ENCODE data around the gene NYNRIN. TPM values are rescaled to one million over a fixed set of nuclear protein-coding genes. Genes with fewer than 3 reads are reported as not detected.

NYNRIN gene
- total and polyA plus RNA-seq, 2 donors (not counting 3 experiments of a cell fraction or from before 2014, with no cell fraction given) = 37.2 to 42.8 TPM

DNA sequence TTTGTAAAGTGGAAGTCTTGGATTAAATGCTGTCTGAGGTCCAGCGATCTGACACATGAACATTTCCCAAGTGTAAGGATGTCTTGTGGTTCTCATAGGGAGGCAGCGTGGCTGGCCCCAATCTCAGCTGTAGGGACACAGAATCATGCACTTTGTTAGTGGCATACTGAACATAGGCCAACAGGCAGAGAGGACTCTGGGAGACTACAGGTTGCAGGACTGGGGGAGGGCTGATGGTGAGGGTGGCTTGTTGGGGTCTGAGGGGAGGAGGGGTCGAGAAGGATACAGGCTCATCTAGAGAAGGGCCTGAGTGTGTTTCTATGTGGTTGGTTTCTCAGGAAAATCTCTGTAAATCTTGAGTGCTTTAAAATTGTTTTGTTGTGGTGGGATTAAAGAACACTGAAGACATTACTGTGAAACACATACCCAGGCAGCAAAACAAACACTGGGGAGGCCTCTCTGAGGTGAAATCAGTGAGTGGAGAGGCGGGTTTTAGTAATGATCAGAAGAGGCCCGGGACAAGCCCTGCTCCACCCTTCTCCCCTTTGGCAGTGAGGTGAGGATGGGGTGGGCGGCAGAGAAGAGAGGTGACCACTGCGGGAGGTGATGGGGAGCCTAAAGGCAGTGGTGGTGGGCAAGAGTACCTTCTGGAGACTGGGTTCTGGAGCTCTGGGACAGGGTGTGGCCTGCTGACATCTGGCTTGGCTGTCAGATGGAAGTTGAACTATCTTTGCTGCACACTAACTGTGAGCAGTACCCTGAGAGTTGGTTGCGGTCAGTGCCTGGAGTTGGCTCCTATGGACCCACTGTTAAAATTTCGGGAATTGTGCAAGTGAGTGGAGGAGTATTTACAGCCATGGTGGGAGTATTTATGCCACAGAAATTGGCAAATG, 3.3 kb downstream of the NYNRIN start:
- Histone ChIP-seq H3K27ac (ENCODE audit: insufficient read depth, low read depth, low read length) (no peak overlapping the region), H3K36me3 (ENCODE audit: control insufficient read depth in 2 of 2, extremely low read depth in 1 of 2, insufficient read depth in 2 of 2, low read length in 2 of 2) (peaks cover 0 to 4% of the 10 kb centered on the region in 2 experiments), H4K20me1 (replicated peaks; ENCODE audit: control insufficient read depth, extremely low read depth, insufficient read depth, low read length) (no peaks in the 10 kb centered on the region), H3K9me3 (replicated peaks; ENCODE audit: control insufficient read depth, insufficient read depth, low read length) (no peaks in the 10 kb centered on the region), H2AFZ (ENCODE audit: low read depth, low read length) (no peak overlapping the region), H3K9ac (replicated peaks; ENCODE audit: extremely low read depth, insufficient read depth, low read length) (no peak overlapping the region), H3K4me1 (ENCODE audit: control insufficient read depth, extremely low read depth, insufficient read depth, low read length) (peaks cover 32% of the 10 kb centered on the region), H3K9me1 (replicated peaks; ENCODE audit: control insufficient read depth, extremely low read depth, insufficient read depth, low read length) (no peaks in the 10 kb centered on the region), H3K79me2 (ENCODE audit: control insufficient read depth, insufficient read depth, low read length) (peaks cover 2% of the 10 kb centered on the region), H3K4me3 (replicated peaks in 1 of 3; ENCODE audit: insufficient read depth in 1 of 3, low read depth in 1 of 3, low read length in 3 of 3) (no peak overlapping the region), H3K4me2 (ENCODE audit: insufficient read depth, low read length) (no peak overlapping the region), H3K27me3 (ENCODE audit: control insufficient read depth in 2 of 2, insufficient read depth in 2 of 2, low read length in 2 of 2) (no peaks in the 10 kb centered on the region)
- intact Hi-C loops (cut with micrococcal nuclease) = no loop called here
- CTCF ChIA-PET = interaction anchor here (3.3 to 4.7 kb wide), 4 partner anchors 29 to 68 kb away, joined by 13 to 34 read pairs (median 21); no protein-coding TSS in a partner anchor
- DNase-seq (ENCODE audit: low read depth, low spot score) (no peak), FAIRE-seq (no peak)
- TF ChIP-seq POLR2A (IDR thresholded peaks at IDR 0.05; ENCODE audit: low read depth, low read length) = no peak
- no peak for TF ChIP-seq MYC (IDR thresholded peaks at IDR 0.05; ENCODE audit: low read depth, low read length)
- TF ChIP-seq FOS (IDR thresholded peaks at IDR 0.05; ENCODE audit: borderline replicate concordance, insufficient read depth, low read length) = no peak
- no peak for TF ChIP-seq POLR2AphosphoS5 (IDR thresholded peaks at IDR 0.05; ENCODE audit: insufficient read depth, low read depth, low read length)
- TF ChIP-seq GATA2 (IDR thresholded peaks at IDR 0.05; ENCODE audit: insufficient read depth, insufficient read length, low read depth, low read length) = no peak
- TF ChIP-seq EZH2 (IDR thresholded peaks at IDR 0.05; ENCODE audit: borderline replicate concordance, low read depth, low read length, severe bottlenecking) = no peak
- TF ChIP-seq, protein P1, sequence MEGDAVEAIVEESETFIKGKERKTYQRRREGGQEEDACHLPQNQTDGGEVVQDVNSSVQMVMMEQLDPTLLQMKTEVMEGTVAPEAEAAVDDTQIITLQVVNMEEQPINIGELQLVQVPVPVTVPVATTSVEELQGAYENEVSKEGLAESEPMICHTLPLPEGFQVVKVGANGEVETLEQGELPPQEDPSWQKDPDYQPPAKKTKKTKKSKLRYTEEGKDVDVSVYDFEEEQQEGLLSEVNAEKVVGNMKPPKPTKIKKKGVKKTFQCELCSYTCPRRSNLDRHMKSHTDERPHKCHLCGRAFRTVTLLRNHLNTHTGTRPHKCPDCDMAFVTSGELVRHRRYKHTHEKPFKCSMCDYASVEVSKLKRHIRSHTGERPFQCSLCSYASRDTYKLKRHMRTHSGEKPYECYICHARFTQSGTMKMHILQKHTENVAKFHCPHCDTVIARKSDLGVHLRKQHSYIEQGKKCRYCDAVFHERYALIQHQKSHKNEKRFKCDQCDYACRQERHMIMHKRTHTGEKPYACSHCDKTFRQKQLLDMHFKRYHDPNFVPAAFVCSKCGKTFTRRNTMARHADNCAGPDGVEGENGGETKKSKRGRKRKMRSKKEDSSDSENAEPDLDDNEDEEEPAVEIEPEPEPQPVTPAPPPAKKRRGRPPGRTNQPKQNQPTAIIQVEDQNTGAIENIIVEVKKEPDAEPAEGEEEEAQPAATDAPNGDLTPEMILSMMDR (IDR thresholded peaks at IDR 0.05; ENCODE audit: extremely low read depth in 1 of 2, insufficient read depth in 1 of 2, low read depth in 1 of 2, low read length in 2 of 2) = no peak
- TF ChIP-seq JUN (IDR thresholded peaks at IDR 0.05; ENCODE audit: borderline replicate concordance, insufficient read depth, insufficient read length, low read depth) = no peak
- TF ChIP-seq, protein P2, sequence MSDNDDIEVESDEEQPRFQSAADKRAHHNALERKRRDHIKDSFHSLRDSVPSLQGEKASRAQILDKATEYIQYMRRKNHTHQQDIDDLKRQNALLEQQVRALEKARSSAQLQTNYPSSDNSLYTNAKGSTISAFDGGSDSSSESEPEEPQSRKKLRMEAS (IDR thresholded peaks at IDR 0.05; ENCODE audit: insufficient read depth, insufficient read length) = no peak
- POLR2A ChIA-PET = no interaction called here
- dilution Hi-C loops (cut with MboI; ENCODE audit: extremely low pct_ligation_motif_present, low sequenced_read_pairs) = no loop called here
- no TSS peak for BruUV-seq (replicated peaks)

All from endothelial cell of umbilical vein (primary cell).